Glomerular endothelial cell (primary cell): ENCODE data around the gene UNKL. TPM values are rescaled to one million over a fixed set of nuclear protein-coding genes. Genes with fewer than 3 reads are reported as not detected.

Experiments
- DNase-seq: peaks from one replicate; pipeline ENCODE4 v3.0.0-alpha.2; 2011; ENCODE audit warnings: low read depth, low spot score; ENCODE audit errors: extremely low read depth
- total RNA-seq: library from RNA; depleted of rRNA; stranded (reverse); fragments of >200 nt; gene quantifications from 2 replicates; pipeline ENCODE4 v1.2.3, GENCODE V29; 2015

The UNKL gene
- total RNA-seq, 1 donor from 2014 or later: 27.3 TPM

DNA sequence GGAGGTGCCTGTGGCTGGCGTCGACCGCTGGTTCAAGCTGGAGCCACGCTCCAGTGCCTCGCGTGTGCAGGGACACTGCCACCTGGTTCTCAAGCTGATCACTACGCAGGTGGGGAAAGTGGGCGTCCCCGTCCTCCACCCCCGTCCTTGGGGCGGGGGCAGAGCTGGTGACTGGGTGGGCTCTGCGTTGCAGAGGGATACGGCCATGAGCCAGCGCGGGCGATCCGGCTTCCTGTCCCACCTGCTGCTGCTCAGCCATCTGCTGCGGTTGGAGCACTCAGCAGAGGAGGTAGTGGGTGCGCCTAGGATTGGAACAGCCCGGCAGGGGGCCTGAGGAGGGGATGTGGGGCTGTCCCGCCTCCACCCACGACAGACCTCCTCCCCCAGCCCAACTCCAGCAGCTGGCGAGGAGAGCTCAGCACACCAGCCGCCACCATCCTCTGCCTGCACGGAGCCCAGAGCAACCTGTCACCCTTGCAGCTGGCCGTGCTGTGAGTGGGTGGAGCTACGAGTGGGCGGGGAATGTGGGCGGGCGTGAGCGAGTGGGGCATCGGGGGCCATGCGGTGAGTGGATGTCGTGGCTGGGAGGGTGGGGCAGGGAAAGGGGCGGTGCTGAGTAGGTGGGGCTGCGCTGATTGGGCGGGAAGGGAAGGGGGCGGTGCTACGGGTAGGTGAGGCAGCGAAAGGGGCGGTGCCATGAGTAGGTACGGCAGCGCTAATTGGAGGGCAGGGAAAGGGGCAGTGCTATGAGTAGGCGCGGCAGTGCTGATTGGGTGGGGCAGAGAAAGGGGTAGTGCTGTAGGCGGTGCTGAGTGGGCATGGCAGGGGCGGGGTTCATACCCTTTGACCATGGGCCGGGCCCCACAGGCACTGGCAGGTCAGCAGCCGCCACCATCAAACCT is 71.7 kb downstream of the UNKL start:
- peak; percentile 29 for DNase-seq

DNA sequence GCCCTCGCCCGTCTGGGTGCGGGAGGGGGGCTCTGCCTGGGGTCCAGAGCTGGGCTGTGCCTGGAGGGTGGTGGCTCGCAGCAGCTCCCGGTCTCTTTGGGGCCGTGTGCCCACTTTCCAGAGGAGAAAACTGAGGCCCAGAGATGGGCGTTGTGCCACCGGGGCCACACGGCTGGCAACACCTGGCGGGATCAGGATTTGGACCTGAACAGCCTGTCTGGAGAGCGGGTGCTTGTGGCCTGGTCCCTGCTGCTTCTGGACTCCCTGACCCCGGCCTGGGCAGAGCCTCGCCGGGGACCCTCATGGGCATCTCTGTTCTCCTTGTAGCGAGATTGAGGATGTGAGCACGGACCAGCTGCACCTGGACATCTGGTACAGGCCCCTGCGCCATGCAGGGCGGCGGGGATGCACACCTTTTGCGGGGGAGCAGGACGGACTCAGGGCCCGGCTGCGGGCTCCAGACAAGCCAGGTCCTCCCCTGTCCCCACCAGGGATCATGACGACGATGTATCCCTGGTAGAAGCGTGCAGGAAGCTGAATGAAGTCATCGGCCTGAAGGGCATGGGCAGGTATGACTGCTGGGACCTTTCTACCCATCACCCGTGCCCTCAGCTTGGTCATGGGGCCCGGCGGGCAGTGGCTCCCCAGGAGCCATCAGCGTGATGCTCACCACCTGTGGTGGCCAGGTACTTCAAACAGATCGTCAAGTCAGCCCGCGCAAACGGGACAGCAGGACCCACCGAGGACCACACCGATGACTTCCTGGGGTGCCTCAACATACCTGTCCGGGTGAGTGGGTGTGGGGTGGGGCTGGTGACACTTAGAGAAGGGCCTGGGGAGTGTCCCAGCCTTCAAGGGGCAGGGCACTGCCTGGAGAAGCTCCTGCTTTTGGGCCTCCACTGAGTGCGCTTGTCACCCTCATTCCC is 72.7 kb downstream of the UNKL start:
- no peak for DNase-seq

DNA sequence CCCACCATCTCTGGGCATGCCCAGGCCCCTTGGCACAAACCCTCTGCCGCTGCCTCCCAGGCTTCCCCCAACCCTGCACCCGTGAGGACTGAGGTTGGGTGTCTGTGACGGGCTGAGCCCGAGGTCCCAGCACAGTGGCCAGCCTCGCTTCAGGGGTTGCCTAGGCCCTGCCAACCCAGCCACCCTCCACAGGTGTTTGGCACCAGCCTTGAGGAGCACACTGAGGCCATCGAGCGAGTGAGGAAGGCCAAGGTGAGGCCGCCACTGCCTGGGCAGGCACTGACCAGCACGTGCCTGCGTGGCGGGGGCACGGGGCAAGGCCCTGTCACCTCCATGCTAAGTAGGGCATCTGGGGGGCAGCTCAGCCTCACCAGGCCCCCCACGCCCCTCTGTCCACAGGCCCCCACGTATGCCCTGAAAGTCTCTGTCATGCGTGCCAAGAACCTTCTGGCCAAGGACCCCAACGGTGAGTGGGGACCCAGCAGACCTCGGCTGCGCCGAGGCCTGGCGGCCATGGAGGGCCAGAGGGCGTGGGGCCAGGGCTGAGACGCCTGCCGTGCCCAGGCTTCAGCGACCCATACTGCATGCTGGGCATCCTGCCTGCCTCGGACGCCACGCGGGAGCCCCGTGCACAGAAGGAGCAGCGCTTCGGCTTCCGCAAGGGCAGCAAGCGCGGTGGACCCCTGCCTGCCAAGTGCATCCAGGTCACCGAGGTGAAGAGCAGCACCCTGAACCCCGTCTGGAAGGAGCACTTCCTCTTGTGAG is 73.6 kb downstream of the UNKL start:
- no peak for DNase-seq

DNA sequence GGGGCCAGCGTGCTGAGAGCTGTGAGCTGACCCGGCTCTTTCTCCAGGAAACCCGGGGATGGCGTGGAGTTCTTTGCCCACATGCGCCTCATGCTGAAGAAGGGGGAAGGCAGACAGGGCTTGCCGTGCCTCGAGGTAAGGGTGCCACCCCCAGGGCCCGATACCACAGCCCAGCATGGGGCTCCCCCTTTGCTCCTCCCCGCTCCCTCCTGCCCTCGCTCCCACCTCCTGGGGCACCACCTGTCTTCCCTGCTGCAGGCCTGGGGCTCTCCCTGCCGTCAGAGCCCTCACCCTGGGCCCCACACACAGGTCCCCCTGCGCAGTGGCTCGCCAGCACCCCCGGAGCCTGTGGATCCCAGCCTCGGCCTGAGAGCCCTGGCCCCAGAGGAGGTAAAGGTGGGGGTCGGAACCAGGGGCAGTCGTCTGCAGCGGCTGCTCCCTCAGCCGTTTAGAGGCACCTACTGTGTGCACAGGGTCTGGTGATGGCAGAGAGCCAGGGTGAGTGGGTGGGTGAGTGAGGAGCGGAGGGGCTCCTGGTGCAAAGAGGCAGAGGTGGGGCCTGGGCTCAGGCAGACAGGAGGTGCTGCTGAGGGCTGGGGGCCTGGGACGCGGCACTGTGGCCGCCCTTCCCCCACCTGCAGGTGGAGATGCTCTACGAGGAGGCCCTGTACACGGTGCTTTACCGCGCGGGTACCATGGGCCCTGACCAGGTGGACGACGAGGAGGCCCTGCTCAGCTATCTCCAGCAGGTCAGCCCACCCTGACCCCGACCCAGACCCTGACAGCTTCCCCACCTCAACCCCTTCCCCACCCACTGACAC is 75.4 kb downstream of the UNKL start:
- no peak for DNase-seq

DNA sequence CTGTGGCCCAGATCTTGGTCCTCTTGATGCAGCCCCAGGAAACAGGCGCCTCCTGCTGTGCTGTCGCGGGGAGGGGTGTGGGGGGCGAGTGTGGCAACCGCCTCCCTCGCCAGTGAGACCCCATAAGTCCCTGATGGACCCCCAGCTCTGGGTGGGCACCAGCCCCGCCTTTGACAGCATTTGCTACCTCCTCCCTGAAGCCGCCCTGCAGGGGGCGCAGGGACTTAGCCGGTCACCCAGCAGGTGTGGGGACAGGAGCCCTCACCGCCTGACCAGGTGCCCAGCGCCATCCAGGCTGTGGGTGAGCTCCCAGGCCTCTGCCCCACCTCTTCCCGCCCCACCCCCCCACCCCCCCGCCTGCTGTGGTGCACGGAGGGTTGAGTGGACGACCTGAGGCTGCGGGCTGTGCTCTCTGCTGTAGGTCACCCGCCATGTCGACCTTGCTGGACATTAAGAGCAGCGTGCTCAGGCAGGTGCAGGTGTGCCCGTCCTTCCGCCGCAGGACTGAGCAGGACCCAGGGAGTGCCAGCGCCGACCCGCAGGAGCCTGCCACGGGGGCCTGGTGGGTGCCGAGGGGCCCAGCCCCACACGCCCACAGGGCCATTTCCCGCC is 76.3 kb downstream of the UNKL start:
- DNase-seq: no peak

DNA sequence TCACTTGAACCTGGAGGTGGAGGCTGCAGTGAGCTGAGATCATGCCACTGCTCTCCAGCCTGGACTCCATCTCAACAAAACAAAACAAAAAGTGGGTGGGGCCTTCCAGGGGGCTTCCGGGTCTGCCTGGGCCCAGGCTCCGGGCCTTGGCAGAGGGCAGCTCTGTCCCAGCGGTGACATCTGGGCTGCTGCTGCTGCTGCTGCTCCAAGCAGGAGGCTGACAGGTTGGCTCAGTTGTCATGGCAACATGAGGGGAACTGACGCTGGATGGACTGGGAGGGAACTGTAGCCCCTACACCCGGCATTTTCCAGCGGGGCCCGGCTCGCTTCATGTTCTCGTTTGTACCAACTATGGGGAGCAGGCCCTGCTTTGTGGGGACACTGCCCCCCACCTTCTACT is 77.0 kb downstream of the UNKL start:
- DNase-seq: no peak

DNA sequence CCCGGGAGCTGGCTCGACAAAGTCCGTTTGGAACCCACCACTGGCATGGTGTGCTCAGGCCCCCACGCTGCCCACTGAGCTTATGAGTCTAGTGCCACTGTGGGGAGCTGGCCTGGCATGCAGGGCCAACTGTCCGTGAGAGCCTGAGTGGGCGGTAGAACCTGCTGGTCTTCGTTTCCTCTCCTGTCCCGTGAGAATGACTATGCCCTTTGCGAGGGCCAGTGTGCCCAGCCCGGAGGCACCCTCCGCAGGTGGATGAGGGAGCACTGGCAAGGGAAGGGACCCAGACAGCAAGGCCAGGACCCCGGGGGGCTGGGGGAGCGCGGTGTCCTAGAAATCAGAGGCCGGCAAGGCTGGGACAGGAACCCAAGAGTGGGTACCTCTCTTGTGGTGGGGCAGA is 77.9 kb downstream of the UNKL start:
- DNase-seq: no peak

DNA sequence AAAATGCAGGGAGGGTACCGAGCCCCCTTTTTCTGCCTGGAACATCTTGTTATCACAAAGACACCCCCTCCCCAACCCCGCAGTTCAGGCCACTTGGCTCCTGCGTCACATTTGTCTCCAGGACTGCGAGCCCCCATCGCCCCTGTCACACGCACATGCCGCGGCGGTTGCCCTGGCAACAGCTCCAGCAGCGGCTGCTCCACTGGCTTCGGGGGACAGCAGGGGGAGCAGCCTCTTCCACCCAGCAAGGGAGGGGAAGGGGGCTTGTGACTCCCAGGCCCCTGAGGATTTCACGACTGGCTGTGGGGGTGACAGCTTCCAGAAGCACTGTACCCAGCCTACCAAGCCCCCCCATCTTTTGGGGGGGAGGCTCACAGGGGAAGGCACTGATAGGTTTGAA is 78.5 kb downstream of the UNKL start:
- DNase-seq: no peak

DNA sequence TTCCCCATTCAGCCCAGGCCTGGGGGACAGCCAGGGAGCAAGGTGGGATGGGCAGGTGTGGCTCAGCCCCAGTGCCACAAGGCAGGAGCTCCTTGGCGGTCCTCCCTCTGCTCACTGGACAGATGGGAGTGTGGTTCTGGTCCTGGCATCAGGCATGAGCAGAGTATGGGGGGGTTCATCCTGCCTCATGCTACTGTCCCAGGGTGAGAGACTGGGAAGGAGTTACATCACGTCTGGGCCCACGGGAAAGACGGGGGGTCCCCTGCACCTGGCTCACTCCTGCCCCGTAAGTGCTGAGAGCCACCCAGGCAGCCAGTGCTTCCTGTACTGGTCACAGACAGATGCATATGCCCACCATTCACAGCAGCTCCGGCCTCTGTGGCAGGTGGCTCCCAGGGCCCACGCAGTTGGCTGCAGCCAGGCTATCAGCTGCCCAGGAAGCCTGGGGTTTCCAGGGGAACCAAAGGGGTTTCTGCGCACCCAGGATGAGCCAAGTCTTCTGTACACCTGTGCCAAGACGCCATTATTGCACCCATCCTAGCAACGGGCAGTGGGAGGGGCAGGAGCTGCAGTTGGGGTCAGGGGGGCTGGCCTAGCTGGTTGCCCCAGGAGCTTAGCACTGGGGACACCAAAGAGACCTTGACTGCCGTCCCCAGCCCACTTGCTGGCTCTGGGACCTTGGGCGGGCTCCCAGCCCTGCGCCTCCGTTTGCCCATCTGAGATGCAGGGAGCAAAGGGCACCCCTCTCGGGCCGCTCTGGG is 79.1 kb downstream of the UNKL start:
- DNase-seq: no peak

DNA sequence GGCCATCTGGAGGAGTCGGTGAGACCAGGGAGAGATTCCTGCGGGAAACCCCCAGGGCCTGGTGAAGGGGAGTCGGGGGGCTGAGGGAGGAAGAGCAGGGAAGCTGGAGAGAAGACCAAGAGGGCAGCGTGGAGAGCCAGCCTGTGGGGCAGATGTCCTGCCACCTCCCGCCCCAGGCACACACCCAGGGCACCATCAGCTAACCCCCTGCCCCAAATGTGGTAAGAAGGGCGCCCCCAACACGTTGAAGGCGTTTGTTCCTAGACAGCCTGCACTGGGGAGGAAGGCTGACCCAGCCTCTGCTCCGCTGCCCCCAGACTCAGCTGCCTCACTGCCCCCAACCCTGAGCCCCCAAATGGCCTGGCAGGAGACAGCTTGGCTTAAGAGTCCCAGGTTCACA is 79.8 kb downstream of the UNKL start:
- no peak for DNase-seq

DNA sequence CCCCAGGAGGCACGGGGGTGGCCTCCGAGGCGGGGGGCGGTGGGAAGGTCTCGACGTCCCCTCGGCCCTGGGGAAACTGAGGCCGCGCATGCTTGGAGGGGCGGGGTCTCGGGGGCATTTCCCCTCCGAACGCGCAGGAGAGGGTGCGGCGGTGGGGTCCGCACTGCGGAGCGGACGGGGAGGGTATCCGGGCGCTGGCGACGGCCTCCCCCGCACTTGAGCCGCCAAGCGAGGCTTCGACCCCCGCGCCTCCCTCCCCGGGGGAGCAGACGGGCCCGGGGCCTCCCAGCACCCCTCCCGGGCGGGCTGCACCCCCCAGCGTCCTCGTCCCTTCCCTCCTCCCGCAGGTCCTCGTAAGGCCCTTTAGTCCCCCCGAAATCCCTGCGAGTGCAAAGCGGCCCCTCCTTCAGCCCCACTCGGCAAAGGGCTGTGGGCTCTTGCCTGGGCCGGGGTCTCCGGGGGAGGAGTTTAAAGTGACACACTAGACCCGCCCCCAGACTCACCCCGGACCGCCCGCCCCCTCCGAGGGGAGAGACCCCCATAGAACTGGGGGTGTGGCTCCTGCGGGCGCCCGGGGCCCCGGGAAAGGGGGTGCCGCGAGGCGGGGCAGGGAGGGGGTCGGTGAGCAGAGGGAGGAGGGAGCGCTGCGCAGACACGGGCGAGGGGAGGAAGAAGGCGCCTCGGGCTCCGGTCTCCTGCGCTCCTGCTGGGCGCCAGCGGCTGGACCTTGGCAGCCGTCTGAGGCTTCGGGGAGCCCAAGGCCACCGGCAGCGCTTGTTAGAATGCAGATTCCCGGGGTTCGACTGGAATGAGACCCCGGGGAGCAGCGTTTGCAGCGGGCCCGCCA is 80.4 kb downstream of the UNKL start:
- DNase-seq: no peak

DNA sequence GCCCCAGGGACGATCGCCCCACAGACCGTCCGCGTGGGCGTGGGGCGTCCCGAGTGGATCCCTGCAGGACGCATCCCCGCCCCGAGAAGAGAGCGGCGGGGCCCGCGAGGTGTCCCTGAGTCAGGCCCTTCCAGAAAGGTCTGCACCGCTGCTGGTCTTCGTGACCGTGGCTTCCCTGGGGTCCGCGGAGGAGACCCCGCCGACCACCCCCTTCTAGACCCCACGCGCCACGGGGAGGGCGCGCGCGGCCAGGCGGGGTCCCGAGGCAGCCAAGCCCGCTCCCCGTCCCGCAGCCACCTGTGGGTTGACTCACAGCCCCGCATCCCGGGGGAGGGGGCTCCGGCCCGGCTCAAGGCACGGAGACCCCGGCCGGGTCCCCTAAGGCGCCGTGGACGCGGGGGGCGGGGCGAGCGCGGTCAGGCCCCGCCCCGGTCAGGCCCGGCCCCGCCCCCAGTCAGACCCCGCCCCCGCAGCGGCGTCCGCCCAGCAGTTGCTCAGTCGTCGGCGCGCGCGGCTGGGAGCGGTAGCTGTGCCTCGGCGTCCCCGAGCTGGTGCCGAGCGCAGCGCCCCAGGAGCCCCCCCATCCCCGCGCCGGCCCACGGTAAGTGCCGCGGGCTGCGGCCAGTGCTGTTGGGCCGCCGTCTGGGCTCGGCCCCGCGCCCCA is 81.2 kb downstream of the UNKL start, which contains the start of gene BAIAP3:
BAIAP3 (plus strand) TSS at position 497 of the 664 bp plus-strand sequence. CDS start 4,905 bp downstream, outside the sequence.
- no peak for DNase-seq

DNA sequence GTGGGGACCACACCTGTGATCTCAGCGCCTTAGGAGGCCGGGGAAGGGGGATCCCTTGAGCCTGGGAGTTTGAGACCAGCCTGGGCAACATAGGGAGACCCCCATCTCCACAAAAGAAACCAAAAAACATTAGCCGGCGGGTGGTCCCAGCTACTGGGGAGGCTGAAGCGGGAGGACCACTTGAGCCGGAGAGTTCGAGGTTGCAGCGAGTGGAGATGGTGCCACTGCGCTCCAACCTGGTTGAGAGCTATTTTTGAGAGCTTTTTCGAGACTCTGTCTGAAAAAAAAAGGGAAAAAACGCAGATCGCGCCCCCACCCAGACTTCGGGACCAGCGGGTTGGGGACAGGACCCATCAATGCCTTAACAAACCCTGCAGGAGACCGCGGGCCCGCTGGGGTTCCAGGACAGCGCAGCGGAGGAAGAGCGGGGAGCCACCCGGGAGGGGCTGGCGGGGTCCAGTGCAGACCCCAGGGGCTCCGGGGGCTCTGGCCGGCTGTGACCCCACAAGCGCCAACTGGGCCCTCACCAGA is 81.8 kb downstream of the UNKL start:
- no peak for DNase-seq

DNA sequence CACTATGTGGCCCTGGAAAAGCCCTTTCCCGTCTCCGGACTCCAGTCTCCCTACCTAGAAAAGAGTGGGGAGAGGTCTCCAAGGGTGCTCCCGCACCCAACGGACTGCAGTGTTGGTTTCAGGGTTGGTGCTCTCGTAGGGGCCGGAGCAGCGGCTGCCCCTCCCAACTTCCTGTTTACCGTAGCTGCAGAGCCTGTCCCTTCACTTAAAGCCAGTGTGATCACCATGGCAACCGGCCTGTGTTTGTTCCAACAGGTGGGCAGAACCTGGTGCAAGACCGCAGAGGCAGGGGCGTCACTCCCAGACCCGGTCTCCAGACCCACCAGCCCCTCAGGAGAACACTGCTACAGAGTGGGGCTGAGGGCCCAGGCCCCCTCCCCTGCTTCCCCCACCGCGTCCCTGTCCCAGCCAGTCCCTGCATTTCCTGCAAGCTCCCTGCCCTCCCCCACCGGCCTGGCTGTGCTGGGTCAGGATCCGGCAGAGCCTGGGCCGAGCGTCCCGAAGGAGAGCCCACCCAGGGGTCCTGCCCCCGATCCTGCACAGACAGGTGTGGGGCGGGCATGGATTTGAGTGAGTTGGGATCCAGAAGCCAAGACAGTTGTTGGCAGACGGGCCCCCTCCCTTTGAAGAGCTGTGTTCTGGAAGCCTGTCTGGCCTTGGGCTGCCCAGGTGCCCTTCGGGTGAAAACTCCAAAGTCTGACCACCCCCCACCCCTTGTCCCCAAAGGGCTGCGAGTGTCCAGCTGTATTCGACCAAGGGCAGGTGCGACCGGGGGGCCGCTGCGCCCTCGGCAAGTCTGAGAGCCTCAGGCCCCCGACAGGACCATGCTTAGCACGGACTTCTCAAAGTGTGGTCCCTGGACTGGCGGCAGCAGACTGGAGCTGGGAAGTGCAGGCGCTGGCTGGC is 82.5 kb downstream of the UNKL start:
- DNase-seq: peak; percentile 29

DNA sequence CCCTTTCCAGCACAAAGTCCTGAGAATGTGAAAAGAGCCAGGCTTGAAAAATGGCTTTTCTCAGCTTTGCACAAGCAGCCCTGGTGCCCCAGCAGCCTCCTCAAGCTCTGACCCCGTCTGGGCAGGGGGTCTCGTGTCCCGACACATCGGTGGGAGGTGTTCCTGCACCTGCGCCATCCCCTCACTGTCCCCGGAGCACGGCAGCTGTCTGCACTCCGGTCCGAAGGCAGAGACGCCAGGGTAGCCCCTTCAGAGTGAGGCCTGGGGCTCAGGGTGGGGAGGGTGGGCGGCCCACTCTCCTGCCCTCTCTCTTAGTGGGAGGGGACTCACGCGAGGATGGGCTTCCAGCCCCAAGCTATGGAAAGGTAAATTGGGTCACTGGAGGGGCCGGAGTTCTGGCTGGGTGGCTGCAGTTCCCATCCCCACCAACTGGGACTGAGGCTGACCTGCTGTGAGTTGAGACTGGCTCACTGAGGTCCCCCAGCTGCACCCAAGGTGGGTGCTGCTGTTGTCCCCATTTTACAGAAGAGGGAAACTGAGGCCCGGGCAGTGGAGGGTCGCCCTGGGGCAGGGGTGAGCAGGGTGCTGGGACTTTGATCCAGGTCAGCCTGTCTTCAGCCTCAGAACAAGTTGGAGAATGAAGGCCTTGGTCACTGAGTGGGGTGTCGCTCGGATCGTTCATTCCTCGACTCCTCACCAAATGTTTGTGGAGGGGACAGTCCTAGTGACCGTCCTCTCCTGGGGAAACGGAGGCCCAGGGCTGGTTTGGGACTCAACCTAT is 83.4 kb downstream of the UNKL start:
- DNase-seq: no peak
